Effector memory CD4-positive, alpha-beta T cell (primary cell): ENCODE results near the gene ABHD12.

Experiments
- DNase-seq, 3 donors: peaks; one replicate each; pipeline ENCODE4 v3.0.0-alpha.2; 2020
- H3K27ac ChIP-seq: 2 replicates; pipeline ENCODE4 v1.7.0; 2013; ENCODE audit warnings: mild to moderate bottlenecking, low read length, moderate library complexity; ENCODE audit not compliant: insufficient read depth, poor library complexity, severe bottlenecking
- H3K27me3 ChIP-seq: replicated peaks from 2 replicates; pipeline ENCODE4 v1.7.0; 2013; ENCODE audit warnings: mild to moderate bottlenecking, low read length; ENCODE audit not compliant: insufficient read depth, control insufficient read depth, poor library complexity, severe bottlenecking
- H3K36me3 ChIP-seq: 2 replicates; pipeline ENCODE4 v1.7.0; 2013; ENCODE audit warnings: mild to moderate bottlenecking, low read length, moderate library complexity; ENCODE audit not compliant: control insufficient read depth, insufficient read depth
- H3K4me1 ChIP-seq: 2 replicates; pipeline ENCODE4 v1.7.0; 2013; ENCODE audit warnings: low read length, mild to moderate bottlenecking; ENCODE audit not compliant: control insufficient read depth, insufficient read depth, poor library complexity, severe bottlenecking
- H3K4me3 ChIP-seq: 2 replicates; pipeline ENCODE4 v1.7.0; 2013; ENCODE audit warnings: low read length, low read depth, mild to moderate bottlenecking; ENCODE audit not compliant: insufficient read depth, poor library complexity, severe bottlenecking
- H3K9me3 ChIP-seq: 2 replicates; pipeline ENCODE4 v1.7.0; 2013; ENCODE audit warnings: mild to moderate bottlenecking, low read length, moderate library complexity; ENCODE audit not compliant: control insufficient read depth

ABHD12 gene

DNA sequence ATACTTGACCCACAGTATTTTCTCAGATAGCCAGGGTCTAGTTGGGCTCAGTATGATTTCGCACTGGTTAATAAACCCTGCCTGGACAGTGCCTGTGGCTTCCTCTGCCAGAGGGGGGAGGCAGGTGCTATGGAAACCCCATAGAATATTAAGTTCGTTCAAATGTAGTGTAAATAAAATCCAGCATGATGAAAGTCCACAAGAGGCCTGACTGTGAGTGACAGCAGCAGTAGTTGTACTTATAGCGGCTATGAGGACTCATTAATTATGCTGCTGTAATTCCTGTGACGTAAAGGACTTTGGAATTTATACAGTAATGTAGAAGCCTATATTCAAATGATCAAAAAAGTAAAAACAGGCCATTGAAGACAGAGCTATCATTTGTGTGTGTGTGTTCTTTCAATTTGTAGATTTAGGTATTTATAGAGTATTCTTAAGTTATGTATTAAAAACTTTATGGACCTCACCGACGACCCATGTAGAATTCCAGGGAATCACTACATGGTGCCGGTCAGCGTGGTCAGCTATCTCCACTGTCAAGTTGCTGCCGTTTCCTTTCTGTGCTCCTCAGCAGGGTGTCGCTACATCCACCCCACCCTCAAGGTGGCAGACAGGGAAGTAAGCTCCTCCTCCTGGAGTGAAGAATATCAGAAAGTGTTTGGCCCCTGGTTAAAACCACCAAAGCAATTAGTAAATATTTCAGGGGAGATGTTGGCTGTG, 132.7 kb downstream of the ABHD12 start:
- Histone ChIP-seq H3K9me3 (no peaks in the 10 kb centered on the region), H3K4me1 (no peaks in the 10 kb centered on the region), H3K27me3 (no peaks in the 10 kb centered on the region), H3K27ac (no peak overlapping the region), H3K36me3 (peaks cover 5% of the 10 kb centered on the region), H3K4me3 (no peak overlapping the region)
- no peak for DNase-seq

DNA sequence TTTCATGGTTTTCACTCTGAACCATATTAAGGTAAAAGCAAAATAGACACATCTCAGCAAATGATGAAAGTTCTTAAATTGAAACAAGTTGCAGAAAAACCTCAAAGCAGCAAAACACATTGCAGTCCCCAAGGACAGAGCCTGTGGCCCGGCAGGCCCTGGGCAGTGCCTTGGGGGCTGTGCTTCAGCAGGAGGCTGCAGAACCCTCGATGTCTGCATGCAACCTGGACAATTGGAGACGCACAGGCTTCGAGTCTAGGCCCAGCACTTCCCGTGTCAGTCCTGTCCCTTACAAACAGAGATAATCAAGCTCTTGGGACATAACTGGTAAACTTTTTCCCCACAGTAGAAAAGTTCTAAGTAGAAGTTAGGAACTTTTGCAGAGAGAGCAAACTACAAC, 133.5 kb downstream of the ABHD12 start:
- Histone ChIP-seq H3K36me3 (peaks cover 5% of the 10 kb centered on the region), H3K4me1 (no peaks in the 10 kb centered on the region), H3K4me3 (no peak overlapping the region), H3K27ac (no peak overlapping the region), H3K9me3 (no peaks in the 10 kb centered on the region), H3K27me3 (no peaks in the 10 kb centered on the region)
- DNase-seq: no peak

DNA sequence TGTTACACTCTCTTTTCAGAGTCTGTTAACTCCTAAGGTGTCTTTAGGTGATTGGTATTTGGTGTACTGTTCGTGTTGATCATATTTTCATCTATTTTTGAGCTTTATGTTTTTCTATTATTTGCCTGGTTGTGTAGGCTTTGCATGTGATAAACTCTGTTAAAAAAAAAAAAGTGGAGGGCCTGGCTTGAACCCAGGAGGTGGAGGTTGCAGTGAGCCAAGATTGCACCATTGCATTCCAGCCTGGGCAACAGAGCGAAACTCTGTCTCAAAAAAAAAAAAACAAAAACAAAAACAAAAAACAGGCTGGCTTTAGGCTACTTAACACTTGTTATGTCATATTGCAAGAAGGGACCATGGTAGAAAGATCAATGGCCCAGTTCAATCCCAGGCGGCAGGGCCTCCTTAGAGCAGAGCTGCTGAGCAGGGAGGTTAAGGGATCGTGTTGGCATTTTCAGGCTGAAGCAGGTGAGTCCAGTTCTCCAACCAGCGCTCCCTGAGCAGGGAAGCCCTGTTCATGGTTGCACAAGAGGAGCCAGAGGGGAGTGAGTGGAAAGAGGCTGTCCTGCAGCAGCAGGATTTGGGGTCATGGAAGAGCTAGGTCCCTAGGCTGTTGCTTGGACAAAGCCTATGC, 134.3 kb downstream of the ABHD12 start:
- no peak overlapping the region for H3K4me3 ChIP-seq
- no peaks in the 10 kb centered on the region for H3K4me1 ChIP-seq
- H3K27ac ChIP-seq: no peak overlapping the region

DNA sequence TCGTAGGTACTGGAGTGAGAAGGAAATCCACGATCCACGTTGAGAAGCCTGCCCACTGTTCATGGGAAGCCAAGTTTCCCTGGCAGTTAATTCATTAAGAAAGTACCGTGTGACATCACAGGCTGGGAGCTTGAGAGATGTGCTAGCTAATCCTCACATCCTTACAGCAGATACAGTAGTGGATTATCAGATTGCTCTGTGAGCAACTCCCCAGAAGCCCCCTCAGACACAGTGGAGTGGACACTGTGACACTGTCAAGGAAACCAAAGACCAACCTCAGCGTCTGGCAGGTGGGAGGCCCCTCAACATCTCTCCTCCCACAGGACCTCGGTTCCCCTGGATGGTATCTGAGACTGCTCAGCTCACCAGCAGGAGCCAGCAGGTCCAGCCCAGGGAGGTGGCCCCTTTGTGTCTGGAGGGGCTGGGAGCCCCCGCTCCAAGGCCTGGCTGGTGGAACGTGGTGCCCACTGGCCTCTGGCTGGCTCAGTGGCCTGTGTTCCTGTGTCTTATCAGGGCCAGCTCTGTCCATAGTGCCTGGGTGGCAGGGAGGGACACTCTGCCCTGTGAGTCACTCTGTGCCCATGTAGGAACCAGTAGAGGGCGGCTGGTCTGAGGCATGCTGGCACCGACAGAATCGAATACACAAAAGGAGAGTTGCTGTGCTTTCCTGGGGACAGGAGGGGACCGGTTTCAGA, 135.5 kb downstream of the ABHD12 start:
- Histone ChIP-seq H3K36me3 (no peaks in the 10 kb centered on the region), H3K27me3 (no peaks in the 10 kb centered on the region), H3K9me3 (no peaks in the 10 kb centered on the region), H3K4me3 (no peak overlapping the region), H3K4me1 (peaks cover 2% of the 10 kb centered on the region), H3K27ac (no peak overlapping the region)
- no peak for DNase-seq

More for the DNA sequence above, 134.3 kb downstream of the ABHD12 start:
- Histone ChIP-seq H3K36me3 (peaks cover 5% of the 10 kb centered on the region), H3K27me3 (no peaks in the 10 kb centered on the region), H3K9me3 (no peaks in the 10 kb centered on the region)
- no peak for DNase-seq

DNA sequence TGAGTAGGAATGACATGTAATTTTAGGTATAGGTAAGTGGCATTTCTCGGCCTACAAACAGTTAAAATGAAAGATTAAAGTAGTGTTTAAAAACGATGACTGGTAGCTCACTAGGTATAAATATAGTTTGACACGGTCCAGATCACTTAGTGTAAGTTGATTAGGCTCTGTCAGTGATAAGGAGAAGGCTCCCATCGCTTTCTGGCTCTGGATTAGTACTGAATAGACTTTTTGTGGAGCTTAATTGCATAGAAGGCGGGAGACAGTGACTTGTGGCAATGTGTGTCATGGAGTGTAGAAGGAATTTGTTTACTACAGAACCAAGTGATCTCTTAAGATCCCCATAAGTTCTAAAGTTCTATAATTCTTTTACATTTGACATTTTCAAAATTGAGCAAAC, 136.1 kb downstream of the ABHD12 start:
- Histone ChIP-seq H3K27ac (no peak overlapping the region), H3K9me3 (no peaks in the 10 kb centered on the region), H3K36me3 (no peaks in the 10 kb centered on the region), H3K4me3 (no peak overlapping the region), H3K4me1 (peaks cover 5% of the 10 kb centered on the region), H3K27me3 (no peaks in the 10 kb centered on the region)
- DNase-seq: no peak

DNA sequence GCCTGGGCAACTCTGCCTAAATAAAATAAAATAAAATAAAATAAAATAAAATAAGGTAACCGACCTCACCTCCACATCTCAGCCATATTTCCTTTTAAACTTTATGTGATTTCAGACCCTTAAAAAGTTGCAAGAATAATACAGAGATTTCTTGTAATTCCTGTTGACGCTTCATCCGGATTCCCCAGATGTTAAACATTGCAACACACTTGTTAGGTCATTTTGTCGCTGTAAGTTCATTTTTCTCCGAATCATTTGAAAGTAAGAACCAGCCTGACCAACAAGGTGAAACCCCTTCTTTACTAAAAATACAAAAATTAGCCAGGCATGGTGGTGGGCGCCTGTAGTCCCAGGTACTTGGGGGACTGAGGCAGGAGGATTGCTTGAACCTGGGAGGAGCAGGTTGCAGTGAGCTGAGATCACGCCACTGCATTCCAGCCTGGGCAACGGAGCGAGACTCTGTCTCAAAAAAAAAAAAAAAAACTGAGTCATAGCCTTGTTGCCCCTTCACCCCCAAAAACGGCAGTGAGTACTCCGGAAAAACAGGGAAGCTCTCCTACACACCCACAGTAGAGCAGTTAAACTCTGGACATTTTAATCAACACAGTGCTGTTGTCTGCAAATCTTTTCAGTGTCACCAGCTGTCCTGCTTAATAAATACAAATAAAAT, 136.9 kb downstream of the ABHD12 start:
- Histone ChIP-seq H3K36me3 (no peaks in the 10 kb centered on the region), H3K9me3 (no peaks in the 10 kb centered on the region), H3K4me1 (peaks cover 7% of the 10 kb centered on the region), H3K27ac (no peak overlapping the region), H3K27me3 (no peaks in the 10 kb centered on the region), H3K4me3 (no peak overlapping the region)
- no peak for DNase-seq

DNA sequence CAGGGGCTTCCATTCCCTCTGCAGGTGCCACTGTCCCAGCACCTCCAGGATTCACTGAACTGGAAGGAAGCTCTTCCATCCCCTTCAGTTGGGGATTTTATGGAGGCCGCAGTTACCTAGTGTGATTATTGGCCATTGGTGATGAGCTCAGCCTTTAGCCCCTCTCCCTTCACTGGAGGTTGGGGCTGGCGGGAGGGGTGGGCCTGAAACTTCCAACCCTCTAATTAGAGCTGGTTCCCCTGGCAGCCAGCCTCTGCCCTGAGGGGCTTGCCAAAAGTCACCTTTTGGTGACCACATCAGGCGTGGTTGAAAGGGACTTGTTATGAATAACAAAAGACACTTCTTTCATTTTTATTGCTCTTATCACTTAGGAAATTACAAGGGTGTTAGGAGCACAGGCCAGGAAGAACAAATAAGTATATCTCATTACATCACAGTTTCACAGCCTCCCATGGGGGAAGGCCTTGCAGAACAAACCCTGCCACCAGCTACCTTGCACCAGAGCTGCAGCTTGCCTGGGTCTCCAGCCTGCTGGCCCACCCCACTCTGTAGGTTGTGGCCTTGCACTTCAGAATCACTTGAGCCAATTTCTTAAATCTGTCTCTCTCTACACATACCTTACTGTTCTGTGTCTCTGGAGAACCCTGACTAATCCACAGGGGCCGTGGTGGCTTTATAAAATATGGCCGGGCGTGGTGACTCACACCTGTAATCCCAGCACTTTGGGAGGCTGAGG, 137.8 kb downstream of the ABHD12 start:
- Histone ChIP-seq H3K27me3 (no peaks in the 10 kb centered on the region), H3K36me3 (no peaks in the 10 kb centered on the region), H3K4me3 (no peak overlapping the region), H3K9me3 (no peaks in the 10 kb centered on the region), H3K4me1 (peaks cover 10% of the 10 kb centered on the region), H3K27ac (no peak overlapping the region)
- no peak for DNase-seq

DNA sequence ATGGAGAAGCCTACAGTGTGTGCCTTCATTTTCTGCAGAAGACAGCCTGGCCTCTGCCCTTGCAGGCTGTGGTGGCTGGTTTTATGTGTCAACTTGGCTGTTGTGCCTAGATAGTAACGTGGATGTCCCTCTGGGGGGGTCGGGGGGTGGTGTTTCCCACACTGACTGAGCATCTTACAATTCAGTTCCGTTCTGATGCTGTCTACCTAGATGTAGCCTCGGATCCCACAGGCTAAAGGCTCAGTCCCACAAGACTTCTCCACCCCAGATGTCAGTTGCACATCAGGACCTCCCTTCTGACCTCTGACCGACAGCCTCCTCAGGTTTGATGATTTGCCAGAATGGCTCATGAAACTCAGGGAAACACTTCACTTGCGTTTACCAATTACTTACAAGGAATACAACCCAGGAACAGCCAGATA, 138.4 kb downstream of the ABHD12 start:
- Histone ChIP-seq H3K4me3 (no peak overlapping the region), H3K27ac (no peak overlapping the region), H3K9me3 (no peaks in the 10 kb centered on the region), H3K36me3 (no peaks in the 10 kb centered on the region), H3K27me3 (no peaks in the 10 kb centered on the region), H3K4me1 (peaks cover 11% of the 10 kb centered on the region)
- no peak for DNase-seq

DNA sequence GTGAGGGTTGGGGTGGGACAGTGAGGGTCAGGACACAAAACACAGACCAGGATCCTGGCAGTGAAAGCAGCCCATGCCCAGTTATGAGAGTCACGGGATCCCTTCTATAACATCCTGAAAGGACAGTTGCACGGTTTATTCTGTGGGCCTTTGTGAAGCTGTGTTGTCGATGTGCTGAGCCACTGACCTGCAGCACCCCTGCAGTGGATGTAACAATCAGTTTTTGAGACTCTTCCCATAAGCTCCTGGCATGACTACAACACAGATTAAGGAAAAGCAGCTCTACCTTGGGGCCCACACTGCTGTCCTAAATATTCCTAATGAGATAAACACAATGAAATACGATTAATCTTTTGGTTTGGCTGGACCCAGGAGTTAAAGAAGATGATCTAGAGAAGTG, 139.1 kb downstream of the ABHD12 start:
- Histone ChIP-seq H3K27me3 (no peaks in the 10 kb centered on the region), H3K4me3 (no peak overlapping the region), H3K27ac (no peak overlapping the region), H3K36me3 (no peaks in the 10 kb centered on the region), H3K9me3 (no peaks in the 10 kb centered on the region), H3K4me1 (peaks cover 16% of the 10 kb centered on the region)
- no peak for DNase-seq
